Osteoblast (primary cell): ENCODE data around the gene FAM83C. TPM values are rescaled to one million over a fixed set of nuclear protein-coding genes. Genes with fewer than 3 reads are reported as not detected.
"Not testable (repeated sequence)": the region's sequence is repeated elsewhere in the genome, so short reads cannot be mapped to it uniquely, and the experiment has no call there.

Source experiments
- DNase-seq: peaks from one replicate; pipeline ENCODE4 v3.0.0; 2011; ENCODE audit warnings: low spot score, mixed read lengths; ENCODE audit not compliant: insufficient read length; ENCODE audit errors: missing footprints
- H2AFZ ChIP-seq: 2 replicates; pipeline ENCODE4 v1.6.0; 2011; ENCODE audit warnings: mild to moderate bottlenecking, low read length
- H3K27ac ChIP-seq: 2 replicates; pipeline ENCODE4 v1.5.1; 2011; ENCODE audit warnings: mild to moderate bottlenecking, low read depth, low read length, moderate library complexity
- H3K27me3 ChIP-seq: 2 replicates; pipeline ENCODE4 v1.6.0; 2012; ENCODE audit warnings: mild to moderate bottlenecking, control low read depth, inconsistent platforms, low read length, moderate library complexity; ENCODE audit not compliant: insufficient read depth
- H3K36me3 ChIP-seq: 2 replicates; pipeline ENCODE4 v1.5.1; 2011; ENCODE audit warnings: mild to moderate bottlenecking, low read length, control low read depth, moderate library complexity; ENCODE audit not compliant: insufficient read depth
- H3K4me1 ChIP-seq: 2 replicates; pipeline ENCODE4 v1.5.1; 2011; ENCODE audit warnings: mild to moderate bottlenecking, low read length, control low read depth, moderate library complexity; ENCODE audit not compliant: insufficient read depth
- H3K4me2 ChIP-seq: 2 replicates; pipeline ENCODE4 v1.6.0; 2011; ENCODE audit warnings: mild to moderate bottlenecking, low read length; ENCODE audit not compliant: insufficient read depth
- H3K4me3 ChIP-seq: fragments of 200-600 bp; sonication (generic); 3 replicates; pipeline ENCODE4 v1.5.1; 2012; ENCODE audit warnings: mild to moderate bottlenecking, low read length, inconsistent platforms; ENCODE audit not compliant: insufficient read depth
- H3K79me2 ChIP-seq: 2 replicates; pipeline ENCODE4 v1.6.0; 2012; ENCODE audit warnings: mild to moderate bottlenecking, low read length, control low read depth, inconsistent platforms; ENCODE audit not compliant: insufficient read depth
- H3K9me3 ChIP-seq: 2 replicates; pipeline ENCODE4 v1.5.1; 2011; ENCODE audit warnings: low read depth, low read length, control low read depth
- H4K20me1 ChIP-seq: 2 replicates; pipeline ENCODE4 v1.6.0; 2012; ENCODE audit warnings: mild to moderate bottlenecking, low read length, control low read depth; ENCODE audit not compliant: insufficient read depth
- total RNA-seq: library from RNA; depleted of rRNA; stranded (reverse); fragments of >200 nt; gene quantifications from 2 replicates; pipeline ENCODE4 v1.2.3, GENCODE V29; 2012
- TF ChIP-seq, protein P1 (sequence below): IDR thresholded peaks from 2 replicates; pipeline ENCODE4 v1.5.1; 2011; ENCODE audit warnings: mild to moderate bottlenecking, low read depth, low read length, moderate library complexity; ENCODE audit errors: extremely low read depth

Gene FAM83C
- total RNA-seq, 1 donor: not detected

GRCh38 chr20:35269055-35269781, 23.0 kb downstream of the FAM83C start:
- peak; percentile 96 for DNase-seq
- Histone ChIP-seq H3K4me1 (peaks cover 11% of the 10 kb centered on the region), H3K4me3 (no peak overlapping the region), H2AFZ (no peak overlapping the region), H3K9me3 (no peaks in the 10 kb centered on the region), H4K20me1 (peaks cover 3% of the 10 kb centered on the region), H3K4me2 (no peak overlapping the region), H3K36me3 (peaks cover 22% of the 10 kb centered on the region), H3K27me3 (no peaks in the 10 kb centered on the region), H3K79me2 (no peaks in the 10 kb centered on the region), H3K27ac (no peak overlapping the region)
- TF ChIP-seq, protein P1, sequence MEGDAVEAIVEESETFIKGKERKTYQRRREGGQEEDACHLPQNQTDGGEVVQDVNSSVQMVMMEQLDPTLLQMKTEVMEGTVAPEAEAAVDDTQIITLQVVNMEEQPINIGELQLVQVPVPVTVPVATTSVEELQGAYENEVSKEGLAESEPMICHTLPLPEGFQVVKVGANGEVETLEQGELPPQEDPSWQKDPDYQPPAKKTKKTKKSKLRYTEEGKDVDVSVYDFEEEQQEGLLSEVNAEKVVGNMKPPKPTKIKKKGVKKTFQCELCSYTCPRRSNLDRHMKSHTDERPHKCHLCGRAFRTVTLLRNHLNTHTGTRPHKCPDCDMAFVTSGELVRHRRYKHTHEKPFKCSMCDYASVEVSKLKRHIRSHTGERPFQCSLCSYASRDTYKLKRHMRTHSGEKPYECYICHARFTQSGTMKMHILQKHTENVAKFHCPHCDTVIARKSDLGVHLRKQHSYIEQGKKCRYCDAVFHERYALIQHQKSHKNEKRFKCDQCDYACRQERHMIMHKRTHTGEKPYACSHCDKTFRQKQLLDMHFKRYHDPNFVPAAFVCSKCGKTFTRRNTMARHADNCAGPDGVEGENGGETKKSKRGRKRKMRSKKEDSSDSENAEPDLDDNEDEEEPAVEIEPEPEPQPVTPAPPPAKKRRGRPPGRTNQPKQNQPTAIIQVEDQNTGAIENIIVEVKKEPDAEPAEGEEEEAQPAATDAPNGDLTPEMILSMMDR: peak; percentile 86

GRCh38 chr20:35267092-35267491, 25.1 kb downstream of the FAM83C start:
- Histone ChIP-seq H3K4me2 (no peak overlapping the region), H3K79me2 (no peaks in the 10 kb centered on the region), H3K36me3 (peaks cover 18% of the 10 kb centered on the region), H3K4me1 (peaks cover 19% of the 10 kb centered on the region), H2AFZ (no peak overlapping the region), H3K27me3 (no peaks in the 10 kb centered on the region), H3K27ac (no peak overlapping the region), H4K20me1 (no peaks in the 10 kb centered on the region), H3K4me3 (no peak overlapping the region), H3K9me3 (no peaks in the 10 kb centered on the region)
- TF ChIP-seq, protein P1: no peak
- no peak for DNase-seq

DNA sequence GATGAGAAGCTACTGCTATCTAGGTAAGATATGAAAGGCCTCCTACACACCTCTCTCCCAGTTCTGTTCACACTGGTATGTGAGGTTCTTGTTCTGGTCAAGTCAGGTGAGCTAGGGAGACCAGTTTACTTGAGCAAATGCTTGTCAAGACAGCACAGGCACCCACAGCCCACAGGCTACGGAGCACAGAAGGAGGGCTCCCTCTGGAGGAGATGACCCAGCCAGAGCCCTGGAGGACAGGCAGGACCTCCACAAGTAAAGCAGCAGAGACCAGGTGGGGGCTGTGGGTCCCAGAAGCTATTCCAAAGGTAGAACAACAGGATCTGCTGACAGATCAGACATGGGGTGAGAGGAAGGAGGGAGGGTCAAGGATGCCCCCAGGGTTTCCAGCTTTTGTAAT, 27.5 kb downstream of the FAM83C start:
- no peak overlapping the region for H3K4me3 ChIP-seq
- no peak overlapping the region for H3K27ac ChIP-seq
- H3K36me3 ChIP-seq: peaks cover 12% of the 10 kb centered on the region
- H3K4me1 ChIP-seq: peaks cover 13% of the 10 kb centered on the region
- no peaks in the 10 kb centered on the region for H3K79me2 ChIP-seq
- no peaks in the 10 kb centered on the region for H3K27me3 ChIP-seq
- TF ChIP-seq, protein P1: peak; percentile 31
- H3K4me2 ChIP-seq: no peak overlapping the region
- no peak for DNase-seq
- H4K20me1 ChIP-seq: peaks cover 5% of the 10 kb centered on the region
- H2AFZ ChIP-seq: no peak overlapping the region
- H3K9me3 ChIP-seq: no peaks in the 10 kb centered on the region

- peak overlapping the region; percentile 69 for H3K4me2 ChIP-seq
- H2AFZ ChIP-seq: no peak overlapping the region
- H3K27ac ChIP-seq: no peak overlapping the region
Measured at GRCh38 chr20:35263532-35264341, 28.5 kb downstream of the FAM83C start.

DNA sequence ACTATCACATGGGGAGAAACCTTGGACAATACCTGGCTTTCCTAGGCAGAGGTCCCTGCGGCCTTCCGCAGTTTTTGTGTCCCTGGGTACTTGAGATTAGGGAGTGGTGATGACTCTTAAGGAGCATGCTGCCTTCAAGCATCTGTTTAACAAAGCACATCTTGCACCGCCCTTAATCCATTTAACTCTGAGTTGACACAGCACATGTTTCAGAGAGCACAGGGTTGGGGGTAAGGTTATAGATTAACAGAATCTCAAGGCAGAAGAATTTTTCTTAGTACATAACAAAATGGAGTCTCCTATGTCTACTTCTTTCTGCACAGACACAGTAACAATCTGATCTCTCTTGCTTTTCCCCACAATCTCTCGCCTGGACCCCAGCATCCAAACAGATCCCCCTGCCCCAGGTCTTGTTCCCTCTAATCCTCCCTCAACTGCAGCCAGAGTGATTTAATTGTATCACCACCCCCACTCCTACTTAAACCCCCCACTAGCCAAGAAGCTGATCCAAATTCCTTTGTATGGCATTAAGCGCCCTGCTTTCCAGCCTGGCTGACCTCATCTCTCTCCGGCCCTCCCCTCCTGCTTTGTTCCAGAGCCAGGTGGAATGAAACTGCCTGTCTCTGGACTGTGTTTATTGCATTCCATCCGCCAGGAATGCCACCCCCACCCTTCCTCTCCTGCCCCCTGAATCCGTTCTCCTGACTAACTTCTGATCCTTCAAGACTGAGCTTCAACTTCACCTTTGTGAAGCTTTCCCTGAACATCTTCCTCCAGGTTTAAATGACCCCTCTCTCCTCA, 29.3 kb downstream of the FAM83C start:
- DNase-seq: peak; percentile 87
- peak overlapping the region; percentile 69 for H3K4me2 ChIP-seq

More at GRCh38 chr20:35263532-35264341, 28.5 kb downstream of the FAM83C start:
- Histone ChIP-seq H3K36me3 (peaks cover 10% of the 10 kb centered on the region), H4K20me1 (peaks cover 8% of the 10 kb centered on the region), H3K4me1 (peaks cover 13% of the 10 kb centered on the region), H3K9me3 (no peaks in the 10 kb centered on the region), H3K4me3 (peak overlapping the region; percentile 37), H3K79me2 (no peaks in the 10 kb centered on the region), H3K27me3 (no peaks in the 10 kb centered on the region)
- peak; percentile 76 for DNase-seq
- TF ChIP-seq, protein P1: no peak

More for the DNA sequence above, 29.3 kb downstream of the FAM83C start:
- not testable (repeated sequence) for H3K79me2 ChIP-seq, H3K9me3 ChIP-seq, H3K36me3 ChIP-seq, H4K20me1 ChIP-seq, H3K27me3 ChIP-seq, H3K27ac ChIP-seq, H2AFZ ChIP-seq
- peak overlapping the region; percentile 37 for H3K4me3 ChIP-seq
- peaks cover 13% of the 10 kb centered on the region for H3K4me1 ChIP-seq
